HEK293 (cell line): ENCODE data around the gene TIPRL.

Experiments used
- GLIS1 ChIP-seq: fragments of 450-650 bp; formaldehyde crosslinking; IDR thresholded peaks from 2 replicates; pipeline ENCODE4 v1.5.1; 2016; ENCODE audit warnings: missing biosample characterization, missing genetic modification characterization
- HOXC10 ChIP-seq: sonication (generic); formaldehyde crosslinking; IDR thresholded peaks from 2 replicates; pipeline ENCODE4 v1.8.1; 2023; ENCODE audit warnings: mild to moderate bottlenecking, missing genetic modification reagents
- KLF17 ChIP-seq: fragments of 450-650 bp; formaldehyde crosslinking; IDR thresholded peaks from 2 replicates; pipeline ENCODE4 v1.5.1; 2016; ENCODE audit warnings: missing biosample characterization, missing genetic modification characterization
- MZF1 ChIP-seq: fragments of 450-650 bp; formaldehyde crosslinking; IDR thresholded peaks from 2 replicates; pipeline ENCODE4 v1.5.1; 2017; ENCODE audit warnings: missing biosample characterization, missing genetic modification characterization, borderline replicate concordance
- REPIN1 ChIP-seq: fragments of 450-650 bp; formaldehyde crosslinking; IDR thresholded peaks from 2 replicates; pipeline ENCODE4 v1.5.1; 2017; ENCODE audit warnings: missing biosample characterization, missing genetic modification characterization, low read depth
- SP3 ChIP-seq: fragments of 450-650 bp; formaldehyde crosslinking; IDR thresholded peaks from 2 replicates; pipeline ENCODE4 v1.5.1; 2016; ENCODE audit warnings: missing biosample characterization, missing genetic modification characterization
- ZBTB1 ChIP-seq: fragments of 450-650 bp; formaldehyde crosslinking; IDR thresholded peaks from 2 replicates; pipeline ENCODE4 v1.5.1; 2016; ENCODE audit warnings: missing biosample characterization, missing genetic modification characterization
- ZBTB17 ChIP-seq: fragments of 450-650 bp; formaldehyde crosslinking; IDR thresholded peaks from 2 replicates; pipeline ENCODE4 v1.5.1; 2016; ENCODE audit warnings: missing biosample characterization, missing genetic modification characterization
- ZBTB7A ChIP-seq: fragments of 450-650 bp; formaldehyde crosslinking; IDR thresholded peaks from 2 replicates; pipeline ENCODE4 v1.5.1; 2016; ENCODE audit warnings: low read depth, missing biosample characterization, missing genetic modification characterization
- ZEB2 ChIP-seq: fragments of 450-650 bp; formaldehyde crosslinking; IDR thresholded peaks from 2 replicates; pipeline ENCODE4 v1.5.1; 2016; ENCODE audit warnings: missing biosample characterization, missing genetic modification characterization
- ZNF2 ChIP-seq: fragments of 450-650 bp; formaldehyde crosslinking; IDR thresholded peaks from 2 replicates; pipeline ENCODE4 v1.5.1; 2016; ENCODE audit warnings: missing biosample characterization, missing genetic modification characterization
- ZNF280D ChIP-seq: fragments of 450-650 bp; formaldehyde crosslinking; IDR thresholded peaks from 2 replicates; pipeline ENCODE4 v1.5.1; 2016; ENCODE audit warnings: missing biosample characterization, missing genetic modification characterization
- ZNF366 ChIP-seq: fragments of 450-650 bp; formaldehyde crosslinking; conservative IDR thresholded peaks from 2 replicates; pipeline ENCODE4 v1.5.1; 2016; ENCODE audit warnings: missing biosample characterization, missing genetic modification characterization
- ZNF398 ChIP-seq: fragments of 450-650 bp; formaldehyde crosslinking; IDR thresholded peaks from 2 replicates; pipeline ENCODE4 v1.5.1; 2017; ENCODE audit warnings: missing biosample characterization, missing genetic modification characterization
- ZNF416 ChIP-seq: fragments of 450-650 bp; formaldehyde crosslinking; IDR thresholded peaks from 2 replicates; pipeline ENCODE4 v1.5.1; 2016; ENCODE audit warnings: missing biosample characterization, missing genetic modification characterization
- ZNF521 ChIP-seq: fragments of 450-650 bp; formaldehyde crosslinking; IDR thresholded peaks from 2 replicates; pipeline ENCODE4 v1.5.1; 2017; ENCODE audit warnings: missing biosample characterization, mild to moderate bottlenecking, missing genetic modification characterization
- ZNF544 ChIP-seq: fragments of 450-650 bp; formaldehyde crosslinking; IDR thresholded peaks from 2 replicates; pipeline ENCODE4 v1.5.0; 2017; ENCODE audit warnings: missing biosample characterization, missing genetic modification characterization
- ZNF561 ChIP-seq: fragments of 450-650 bp; IDR thresholded peaks from 2 replicates; pipeline ENCODE4 v1.5.1; 2018; ENCODE audit warnings: missing biosample characterization, missing genetic modification characterization, borderline replicate concordance
- ZNF600 ChIP-seq: fragments of 450-650 bp; formaldehyde crosslinking; IDR thresholded peaks from 2 replicates; pipeline ENCODE4 v1.5.1; 2016; ENCODE audit warnings: missing biosample characterization, missing genetic modification characterization
- ZNF621 ChIP-seq: fragments of 450-650 bp; formaldehyde crosslinking; IDR thresholded peaks from 2 replicates; pipeline ENCODE4 v1.5.1; 2017; ENCODE audit warnings: missing biosample characterization, missing genetic modification characterization
- ZNF76 ChIP-seq: fragments of 450-650 bp; formaldehyde crosslinking; IDR thresholded peaks from 2 replicates; pipeline ENCODE4; 2016; ENCODE audit warnings: low read depth, missing biosample characterization, missing genetic modification characterization, borderline replicate concordance
- ZNF785 ChIP-seq: fragments of 450-650 bp; formaldehyde crosslinking; IDR thresholded peaks from 2 replicates; pipeline ENCODE4 v1.5.1; 2016; ENCODE audit warnings: missing biosample characterization, missing genetic modification characterization
- ZSCAN30 ChIP-seq: fragments of 450-650 bp; IDR thresholded peaks from 2 replicates; pipeline ENCODE4 v1.5.1; 2018; ENCODE audit warnings: missing biosample characterization, mild to moderate bottlenecking, missing genetic modification characterization, moderate library complexity
- TF ChIP-seq, protein P1 (sequence below): fragments of 450-650 bp; formaldehyde crosslinking; IDR thresholded peaks from 2 replicates; pipeline ENCODE4 v1.5.1; 2016; ENCODE audit warnings: missing biosample characterization, missing genetic modification characterization
- TF ChIP-seq, protein P2 (sequence below): fragments of 450-650 bp; formaldehyde crosslinking; IDR thresholded peaks from 2 replicates; pipeline ENCODE4 v1.5.1; 2016; ENCODE audit warnings: missing biosample characterization, missing genetic modification characterization, borderline replicate concordance

The TIPRL gene

GRCh38 chr1:168178638-168179437, at the start of gene TIPRL (continued):
- TF ChIP-seq ZNF280D (tag by site-specific recombination): 0 out of 2 replicates have a peak, but pooled peaks have one; percentile 51
- no peak for TF ChIP-seq ZNF621
- no peak for TF ChIP-seq ZNF521
- TF ChIP-seq REPIN1 (tag by site-specific recombination): no peak
- peak; percentile 100 for TF ChIP-seq ZNF366 (tag by site-specific recombination)
- TF ChIP-seq ZSCAN30 (tag by site-specific recombination): 0 out of 2 replicates have a peak, but pooled peaks have one; percentile 40
- TF ChIP-seq ZNF76 (tag by site-specific recombination): peak; percentile 79
- TF ChIP-seq MZF1: peak; percentile 97
- TF ChIP-seq ZNF561: 0 out of 2 replicates have a peak, but pooled peaks have one; percentile 70
- TF ChIP-seq GLIS1 (tag by site-specific recombination): peak; percentile 42
- 0 out of 2 replicates have a peak, but pooled peaks have one; percentile 24 for TF ChIP-seq ZNF2 (tag by site-specific recombination)
- TF ChIP-seq, protein P1, sequence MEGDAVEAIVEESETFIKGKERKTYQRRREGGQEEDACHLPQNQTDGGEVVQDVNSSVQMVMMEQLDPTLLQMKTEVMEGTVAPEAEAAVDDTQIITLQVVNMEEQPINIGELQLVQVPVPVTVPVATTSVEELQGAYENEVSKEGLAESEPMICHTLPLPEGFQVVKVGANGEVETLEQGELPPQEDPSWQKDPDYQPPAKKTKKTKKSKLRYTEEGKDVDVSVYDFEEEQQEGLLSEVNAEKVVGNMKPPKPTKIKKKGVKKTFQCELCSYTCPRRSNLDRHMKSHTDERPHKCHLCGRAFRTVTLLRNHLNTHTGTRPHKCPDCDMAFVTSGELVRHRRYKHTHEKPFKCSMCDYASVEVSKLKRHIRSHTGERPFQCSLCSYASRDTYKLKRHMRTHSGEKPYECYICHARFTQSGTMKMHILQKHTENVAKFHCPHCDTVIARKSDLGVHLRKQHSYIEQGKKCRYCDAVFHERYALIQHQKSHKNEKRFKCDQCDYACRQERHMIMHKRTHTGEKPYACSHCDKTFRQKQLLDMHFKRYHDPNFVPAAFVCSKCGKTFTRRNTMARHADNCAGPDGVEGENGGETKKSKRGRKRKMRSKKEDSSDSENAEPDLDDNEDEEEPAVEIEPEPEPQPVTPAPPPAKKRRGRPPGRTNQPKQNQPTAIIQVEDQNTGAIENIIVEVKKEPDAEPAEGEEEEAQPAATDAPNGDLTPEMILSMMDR (tag by site-specific recombination): peak; percentile 97
- no peak for TF ChIP-seq ZNF398 (tag by site-specific recombination)
- TF ChIP-seq SP3 (tag by site-specific recombination): peak; percentile 95
- TF ChIP-seq ZNF544 (tag by site-specific recombination): no peak
- peak; percentile 89 for TF ChIP-seq ZBTB17
- no peak for TF ChIP-seq ZNF785 (tag by site-specific recombination)
- no peak for TF ChIP-seq ZBTB1 (tag by site-specific recombination)
- TF ChIP-seq ZEB2 (tag by site-specific recombination): peak; percentile 94
- TF ChIP-seq HOXC10: no peak
- peak; percentile 84 for TF ChIP-seq KLF17 (tag by site-specific recombination)
- TF ChIP-seq ZNF416 (tag by site-specific recombination): no peak
- TF ChIP-seq, protein P2, sequence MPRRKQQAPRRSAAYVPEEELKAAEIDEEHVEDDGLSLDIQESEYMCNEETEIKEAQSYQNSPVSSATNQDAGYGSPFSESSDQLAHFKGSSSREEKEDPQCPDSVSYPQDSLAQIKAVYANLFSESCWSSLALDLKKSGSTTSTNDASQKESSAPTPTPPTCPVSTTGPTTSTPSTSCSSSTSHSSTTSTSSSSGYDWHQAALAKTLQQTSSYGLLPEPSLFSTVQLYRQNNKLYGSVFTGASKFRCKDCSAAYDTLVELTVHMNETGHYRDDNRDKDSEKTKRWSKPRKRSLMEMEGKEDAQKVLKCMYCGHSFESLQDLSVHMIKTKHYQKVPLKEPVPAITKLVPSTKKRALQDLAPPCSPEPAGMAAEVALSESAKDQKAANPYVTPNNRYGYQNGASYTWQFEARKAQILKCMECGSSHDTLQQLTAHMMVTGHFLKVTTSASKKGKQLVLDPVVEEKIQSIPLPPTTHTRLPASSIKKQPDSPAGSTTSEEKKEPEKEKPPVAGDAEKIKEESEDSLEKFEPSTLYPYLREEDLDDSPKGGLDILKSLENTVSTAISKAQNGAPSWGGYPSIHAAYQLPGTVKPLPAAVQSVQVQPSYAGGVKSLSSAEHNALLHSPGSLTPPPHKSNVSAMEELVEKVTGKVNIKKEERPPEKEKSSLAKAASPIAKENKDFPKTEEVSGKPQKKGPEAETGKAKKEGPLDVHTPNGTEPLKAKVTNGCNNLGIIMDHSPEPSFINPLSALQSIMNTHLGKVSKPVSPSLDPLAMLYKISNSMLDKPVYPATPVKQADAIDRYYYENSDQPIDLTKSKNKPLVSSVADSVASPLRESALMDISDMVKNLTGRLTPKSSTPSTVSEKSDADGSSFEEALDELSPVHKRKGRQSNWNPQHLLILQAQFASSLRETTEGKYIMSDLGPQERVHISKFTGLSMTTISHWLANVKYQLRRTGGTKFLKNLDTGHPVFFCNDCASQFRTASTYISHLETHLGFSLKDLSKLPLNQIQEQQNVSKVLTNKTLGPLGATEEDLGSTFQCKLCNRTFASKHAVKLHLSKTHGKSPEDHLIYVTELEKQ (tag by site-specific recombination): peak; percentile 93
- TF ChIP-seq ZBTB7A (tag by site-specific recombination): peak; percentile 16; the same call in 1 of the 2 replicates
- TF ChIP-seq ZNF600 (tag by site-specific recombination): peak; percentile 67; the same call in 1 of the 2 replicates
